GM18517 (cell line): ENCODE data around the gene RAET1E.
"Not testable (repeated sequence)": the region's sequence is repeated elsewhere in the genome, so short reads cannot be mapped to it uniquely, and the experiment has no call there.

Experiments used
- ATAC-seq: cut with Tn5 transposase; IDR thresholded peaks from one replicate; pipeline ENCODE4 v1.9.1; 2021; ENCODE audit warnings: mild to moderate bottlenecking, moderate library complexity; ENCODE audit not compliant: unreplicated experiment

Gene RAET1E

GRCh38 chr6:149929422-149929821, 31.5 kb upstream of the RAET1E start:
- no peak for ATAC-seq

- ATAC-seq, result not testable (repeated sequence)
Measured at GRCh38 chr6:149927025-149927424, 29.1 kb upstream of the RAET1E start.

GRCh38 chr6:149925974-149926777, 28.3 kb upstream of the RAET1E start:
- ATAC-seq, result no peak

- ATAC-seq, result no peak
Measured at GRCh38 chr6:149925253-149925973, 27.5 kb upstream of the RAET1E start.

- no peak for ATAC-seq
Measured at GRCh38 chr6:149924933-149925252, 27.0 kb upstream of the RAET1E start.

GRCh38 chr6:149924206-149924932, 26.5 kb upstream of the RAET1E start:
- no peak for ATAC-seq

- no peak for ATAC-seq
Measured at GRCh38 chr6:149923327-149923986, 25.5 kb upstream of the RAET1E start.

GRCh38 chr6:149922642-149923326, 24.9 kb upstream of the RAET1E start, which contains the start of gene RAET1G:
RAET1G (minus strand) TSS chr6:149923121; CDS start chr6:149923010, 111 bp downstream.
- ATAC-seq, result no peak

GRCh38 chr6:149922091-149922490, 24.2 kb upstream of the RAET1E start:
- not testable (repeated sequence) for ATAC-seq

- ATAC-seq, result no peak
Measured at GRCh38 chr6:149921361-149921760, 23.4 kb upstream of the RAET1E start.

GRCh38 chr6:149919834-149920225, 21.9 kb upstream of the RAET1E start:
- ATAC-seq, result no peak

- not testable (repeated sequence) for ATAC-seq
Measured at GRCh38 chr6:149919126-149919833, 21.4 kb upstream of the RAET1E start.

GRCh38 chr6:149918151-149918905, 20.4 kb upstream of the RAET1E start:
- no peak for ATAC-seq

- no peak for ATAC-seq
Measured at GRCh38 chr6:149917679-149918078, 19.8 kb upstream of the RAET1E start.

GRCh38 chr6:149915970-149916865, 18.3 kb upstream of the RAET1E start:
- ATAC-seq, result no peak

- ATAC-seq, result no peak
Measured at GRCh38 chr6:149913540-149914240, 15.8 kb upstream of the RAET1E start.

- no peak for ATAC-seq
Measured at GRCh38 chr6:149913085-149913484, 15.2 kb upstream of the RAET1E start.
